GM18507 (cell line): ENCODE measurements around the gene ITM2C.

Source experiments
- DNase-seq: peaks from one replicate; pipeline ENCODE4 v3.0.0; 2011; ENCODE audit warnings: low read depth; ENCODE audit not compliant: insufficient read length; ENCODE audit errors: extremely low spot score
- FAIRE-seq: peaks from 2 replicates; lab custom pipeline; 2011; peaks lifted over from hg19 to GRCh38; lab: Jason Lieb, UNC

Gene ITM2C

GRCh38 chr2:230920167-230920566, 55.4 kb downstream of the ITM2C start:
- DNase-seq (no peak), FAIRE-seq (peak; percentile 76)

GRCh38 chr2:230921806-230922595, 57.3 kb downstream of the ITM2C start:
- FAIRE-seq, result peak; percentile 24
- DNase-seq, result no peak

GRCh38 chr2:230922951-230923717, 58.4 kb downstream of the ITM2C start:
- DNase-seq, result no peak

GRCh38 chr2:230924092-230924469, 59.3 kb downstream of the ITM2C start:
- no peak for DNase-seq
- no peak for FAIRE-seq

More at GRCh38 chr2:230922951-230923717, 58.4 kb downstream of the ITM2C start:
- peak; percentile 44 for FAIRE-seq

- FAIRE-seq (no peak), DNase-seq (no peak)
These were observed 60.0 kb downstream of the ITM2C start, which contains the start of gene GPR55 for GRCh38 chr2:230924470-230925341. GPR55 (minus strand) TSS chr2:230925242; CDS start chr2:230910962, 14,280 bp downstream.

- FAIRE-seq, result peak; percentile 92
These were observed 60.7 kb downstream of the ITM2C start for GRCh38 chr2:230925443-230925878.

GRCh38 chr2:230925879-230926765, 61.4 kb downstream of the ITM2C start:
- no peak for DNase-seq
- peak; percentile 12 for FAIRE-seq

More at GRCh38 chr2:230925443-230925878, 60.7 kb downstream of the ITM2C start:
- DNase-seq, result no peak

GRCh38 chr2:230927711-230928341, 63.1 kb downstream of the ITM2C start:
- DNase-seq, result no peak
- no peak for FAIRE-seq
